Activated naive CD8-positive, alpha-beta T cell treated with anti-CD3 and anti-CD28 coated beads for 36 hours (primary cell): Measurements from ENCODE around the gene ZCCHC18. TPM values are rescaled to one million over a fixed set of nuclear protein-coding genes. Genes with fewer than 3 reads are reported as not detected.

Source experiments
- total RNA-seq, 2 experiments: library from RNA; stranded (reverse); gene quantifications; one replicate each; pipeline ENCODE4 v1.2.3, GENCODE V29; 2021

Gene ZCCHC18
- total RNA-seq, 2 experiments from 2014 or later, result 5.5 to 5.8 TPM

Other genes with a start within 250 kb of the ZCCHC18 start
- 1 to 10 TPM; 7.3 to 8.0 TPM for gene TMSB15B, start 149.9 kb upstream of the ZCCHC18 start, total RNA-seq
- gene H2BW1, start 98.8 kb upstream of the ZCCHC18 start, total RNA-seq, result not detected
- not detected for gene H2BW2, start 72.6 kb upstream of the ZCCHC18 start, total RNA-seq
- gene TMSB15C, start 36.3 kb upstream of the ZCCHC18 start, total RNA-seq, result 1 to 10 TPM; 2.2 to 2.5 TPM
- gene SLC25A53, start 44.5 kb downstream of the ZCCHC18 start, total RNA-seq, result 1 to 10 TPM; 5.2 to 5.8 TPM
- 1 to 10 TPM; 7.8 to 8.1 TPM for gene FAM199X, start 53.9 kb downstream of the ZCCHC18 start, total RNA-seq
- gene ESX1, start 142.4 kb downstream of the ZCCHC18 start, total RNA-seq, result not detected